NT2/D1 (cell line): ENCODE results near the gene CIP2A.

Experiments
- SUZ12 ChIP-seq: IDR thresholded peaks from 2 replicates; pipeline ENCODE4 v1.6.1; 2011; ENCODE audit not compliant: insufficient read length, insufficient read depth; ENCODE audit errors: extremely low read depth
- YY1 ChIP-seq: IDR thresholded peaks from 2 replicates; pipeline ENCODE4 v1.6.1; 2011; ENCODE audit not compliant: insufficient read length, insufficient read depth
- ZNF274 ChIP-seq: IDR thresholded peaks from 2 replicates; pipeline ENCODE4 v1.6.1; 2011; ENCODE audit warnings: mild to moderate bottlenecking, low read depth, low read length

DNA sequence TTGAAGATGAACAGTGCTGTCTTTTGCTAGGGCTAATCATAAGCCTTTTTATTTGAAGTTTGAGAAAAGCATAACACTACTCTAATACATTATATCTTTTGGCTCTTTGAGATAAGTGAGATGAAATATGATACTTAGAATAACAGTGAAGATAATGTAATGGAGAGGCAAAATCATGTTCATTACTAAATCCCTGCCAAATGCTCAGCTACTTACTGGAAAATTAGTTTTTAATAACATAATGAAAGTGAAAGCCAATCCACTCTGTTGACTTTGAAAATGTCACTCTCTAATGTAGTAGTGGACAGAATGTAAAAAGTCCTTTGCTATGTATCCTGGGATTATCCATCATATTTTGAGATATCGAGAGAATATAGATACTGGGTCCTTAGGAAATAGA, 43.0 kb downstream of the CIP2A start:
- TF ChIP-seq YY1 (no peak), ZNF274 (no peak), SUZ12 (no peak)
